Caco-2 (cell line): Measurements from ENCODE around the gene NF2. TPM values are rescaled to one million over a fixed set of nuclear protein-coding genes. Genes with fewer than 3 reads are reported as not detected.

ENCODE experiments used
- BruUV-seq: library from RNA; stranded (reverse); fragments of 400-500 nt; replicated peaks from 2 replicates; lab custom pipeline; 2021; lab: Mats Ljungman, UMichigan
- CTCF ChIA-PET: fragments of 300-600 bp; sonication (Branson Sonifier 250); formaldehyde crosslinking; loops from one replicate; lab custom pipeline; 2022; ENCODE audit warnings: antibody characterized with exemption; lab: Charles Lee
- POLR2A ChIA-PET: fragments of 300-600 bp; sonication (Branson Sonifier 250); formaldehyde crosslinking; loops from one replicate; lab custom pipeline; 2022; ENCODE audit warnings: antibody characterized with exemption; lab: Charles Lee
- DNase-seq, 2 experiments: peaks; one replicate each; pipeline versions ENCODE4 v3.0.0 to v3.0.0-alpha.2; 2020 to 2022
- H3K27me3 ChIP-seq: replicated peaks from 2 replicates; pipeline ENCODE4 v1.6.0; 2011; ENCODE audit warnings: low read length; ENCODE audit not compliant: control insufficient read depth, insufficient read depth
- H3K36me3 ChIP-seq: 2 replicates; pipeline ENCODE4 v1.5.1; 2011; ENCODE audit warnings: low read length; ENCODE audit not compliant: control insufficient read depth, insufficient read depth
- H3K4me1 ChIP-seq: fragments of 250-450 bp; sonication (Bioruptor Pico); 2 replicates; pipeline ENCODE4 v1.5.1; 2020; ENCODE audit warnings: mild to moderate bottlenecking
- H3K4me3 ChIP-seq: 2 replicates; pipeline ENCODE4 v1.5.1; 2011; ENCODE audit warnings: low read depth, mild to moderate bottlenecking, control low read depth, low read length
- H3K9me3 ChIP-seq: fragments of 250-450 bp; sonication (Bioruptor Pico); 2 replicates; pipeline ENCODE4 v1.5.1; 2020; ENCODE audit warnings: mild to moderate bottlenecking, moderate library complexity
- H3K27ac Mint-ChIP-seq: one replicate; pipeline ENCODE4 v1.8.0; 2022; ENCODE audit warnings: mixed read lengths; ENCODE audit not compliant: unreplicated experiment
- H3K27me3 Mint-ChIP-seq: one replicate; pipeline ENCODE4 v1.8.0; 2022; ENCODE audit warnings: mixed read lengths; ENCODE audit not compliant: insufficient read depth, unreplicated experiment
- H3K36me3 Mint-ChIP-seq: one replicate; pipeline ENCODE4 v1.8.0; 2022; ENCODE audit warnings: mild to moderate bottlenecking, mixed read lengths; ENCODE audit not compliant: insufficient read depth, unreplicated experiment
- H3K4me1 Mint-ChIP-seq: one replicate; pipeline ENCODE4 v1.8.0; 2022; ENCODE audit warnings: low read depth, mixed read lengths; ENCODE audit not compliant: unreplicated experiment
- H3K4me3 Mint-ChIP-seq: one replicate; pipeline ENCODE4 v1.8.0; 2022; ENCODE audit warnings: mild to moderate bottlenecking, moderate library complexity, mixed read lengths; ENCODE audit not compliant: unreplicated experiment
- H3K9me3 Mint-ChIP-seq: one replicate; pipeline ENCODE4 v1.8.0; 2022; ENCODE audit warnings: mixed read lengths; ENCODE audit not compliant: unreplicated experiment
- intact Hi-C: fragments of 100-400 bp; cut with micrococcal nuclease; formaldehyde crosslinking; loops from one replicate; pipeline ENCODE4 v1.10.0; 2022; ENCODE audit not compliant: unreplicated experiment
- total RNA-seq: library from RNA; stranded (reverse); gene quantifications from 2 replicates; pipeline ENCODE4 v1.2.3, GENCODE V29; 2022
- TF ChIP-seq, protein P1 (sequence below), 2 experiments: fragments of 200-600 bp in 1 of 2; IDR thresholded peaks; 1 replicate in 1 of 2; 2 replicates in 1 of 2; pipeline versions ENCODE4 v1.5.1 to v1.8.0; 2011 to 2022; ENCODE audit warnings: antibody characterized with exemption in 1 of 2, control low read depth in 1 of 2, inconsistent platforms in 1 of 2, low read depth in 1 of 2, low read length in 1 of 2, mild to moderate bottlenecking in 1 of 2, moderate library complexity in 1 of 2; ENCODE audit not compliant: insufficient read depth in 1 of 2, severe bottlenecking in 1 of 2, unreplicated experiment in 1 of 2

Gene NF2
- total RNA-seq, 1 experiment from 2014 or later: 53.2 TPM

DNA sequence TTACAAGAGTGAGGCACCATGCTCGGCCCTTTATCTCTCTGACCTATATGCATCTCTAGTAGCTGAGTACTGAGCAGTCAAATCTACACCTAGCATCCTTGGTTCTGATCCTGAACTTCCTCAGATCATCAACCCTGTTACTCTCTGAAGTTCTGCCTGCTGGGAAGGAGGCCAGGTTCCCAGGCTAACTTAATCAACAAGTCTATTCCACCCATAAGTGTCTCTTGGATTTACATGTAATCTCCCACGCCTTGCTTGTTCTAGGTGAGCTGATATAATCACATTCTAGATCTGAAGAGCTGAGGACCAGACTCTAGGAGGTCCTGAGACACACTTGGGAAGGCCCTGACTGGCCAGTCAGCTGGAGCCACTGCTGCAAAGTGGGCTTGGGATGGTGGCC lies 138.5 kb downstream of the NF2 start:
- H3K9me3 Mint-ChIP-seq: no peaks in the 10 kb centered on the region
- intact Hi-C loops: no loop called here
- BruUV-seq: no TSS peak
- no peaks in the 10 kb centered on the region for H3K36me3 Mint-ChIP-seq
- Histone ChIP-seq H3K9me3 (no peaks in the 10 kb centered on the region), H3K27me3 (no peaks in the 10 kb centered on the region), H3K4me3 (no peak overlapping the region), H3K36me3 (no peaks in the 10 kb centered on the region), H3K4me1 (no peaks in the 10 kb centered on the region)
- DNase-seq: no peak
- no peaks in the 10 kb centered on the region for H3K4me1 Mint-ChIP-seq
- no peak overlapping the region for H3K4me3 Mint-ChIP-seq
- CTCF ChIA-PET: interaction anchor here (0.6 kb wide), 1 partner anchor 799 kb away, joined by 3 read pairs; no protein-coding TSS in a partner anchor
- TF ChIP-seq, protein P1, sequence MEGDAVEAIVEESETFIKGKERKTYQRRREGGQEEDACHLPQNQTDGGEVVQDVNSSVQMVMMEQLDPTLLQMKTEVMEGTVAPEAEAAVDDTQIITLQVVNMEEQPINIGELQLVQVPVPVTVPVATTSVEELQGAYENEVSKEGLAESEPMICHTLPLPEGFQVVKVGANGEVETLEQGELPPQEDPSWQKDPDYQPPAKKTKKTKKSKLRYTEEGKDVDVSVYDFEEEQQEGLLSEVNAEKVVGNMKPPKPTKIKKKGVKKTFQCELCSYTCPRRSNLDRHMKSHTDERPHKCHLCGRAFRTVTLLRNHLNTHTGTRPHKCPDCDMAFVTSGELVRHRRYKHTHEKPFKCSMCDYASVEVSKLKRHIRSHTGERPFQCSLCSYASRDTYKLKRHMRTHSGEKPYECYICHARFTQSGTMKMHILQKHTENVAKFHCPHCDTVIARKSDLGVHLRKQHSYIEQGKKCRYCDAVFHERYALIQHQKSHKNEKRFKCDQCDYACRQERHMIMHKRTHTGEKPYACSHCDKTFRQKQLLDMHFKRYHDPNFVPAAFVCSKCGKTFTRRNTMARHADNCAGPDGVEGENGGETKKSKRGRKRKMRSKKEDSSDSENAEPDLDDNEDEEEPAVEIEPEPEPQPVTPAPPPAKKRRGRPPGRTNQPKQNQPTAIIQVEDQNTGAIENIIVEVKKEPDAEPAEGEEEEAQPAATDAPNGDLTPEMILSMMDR (IDR thresholded peaks at IDR 0.05; ENCODE audit: insufficient read depth in 1 of 2, low read depth in 1 of 2, low read length in 1 of 2, severe bottlenecking in 1 of 2, unreplicated experiment in 1 of 2): no peak
- H3K27me3 Mint-ChIP-seq: no peaks in the 10 kb centered on the region
- H3K27ac Mint-ChIP-seq: no peak overlapping the region
- POLR2A ChIA-PET: no interaction called here

DNA sequence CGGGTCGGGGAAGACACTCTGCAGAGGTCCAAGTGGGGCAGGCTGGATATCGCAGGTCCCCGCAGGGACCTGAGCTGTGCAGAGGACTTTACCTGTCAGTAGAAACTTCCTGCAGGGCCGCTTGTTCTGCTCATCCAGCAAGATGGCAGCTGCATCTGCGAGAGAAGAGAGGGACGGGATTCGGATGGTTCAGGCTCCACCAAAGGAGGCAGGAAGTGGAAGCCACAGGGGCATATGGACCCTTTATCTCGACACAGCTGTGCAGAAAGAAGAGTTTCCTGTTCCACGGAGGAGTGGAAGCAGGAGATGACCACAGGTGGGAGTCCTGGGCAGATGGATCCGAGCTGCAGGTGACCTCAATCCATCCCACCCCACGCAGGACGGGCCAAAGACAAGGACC lies 138.9 kb downstream of the NF2 start:
- no peaks in the 10 kb centered on the region for H3K27me3 ChIP-seq
- H3K9me3 ChIP-seq: no peaks in the 10 kb centered on the region
- no peak overlapping the region for H3K4me3 ChIP-seq
- TF ChIP-seq, protein P1 (IDR thresholded peaks at IDR 0.05; ENCODE audit: insufficient read depth in 1 of 2, low read depth in 1 of 2, low read length in 1 of 2, severe bottlenecking in 1 of 2, unreplicated experiment in 1 of 2): no peak
- H3K27ac Mint-ChIP-seq: no peak overlapping the region
- intact Hi-C loops: no loop called here
- H3K9me3 Mint-ChIP-seq: no peaks in the 10 kb centered on the region
- H3K4me1 ChIP-seq: peaks cover 2% of the 10 kb centered on the region; the same call in 1 of the 2 replicates
- H3K36me3 Mint-ChIP-seq: no peaks in the 10 kb centered on the region
- no peaks in the 10 kb centered on the region for H3K36me3 ChIP-seq
- no peak for DNase-seq
- ChIA-PET POLR2A (no interaction called here), CTCF (no interaction called here)
- H3K4me3 Mint-ChIP-seq: no peak overlapping the region
- BruUV-seq: no TSS peak
- H3K27me3 Mint-ChIP-seq: no peaks in the 10 kb centered on the region
- no peaks in the 10 kb centered on the region for H3K4me1 Mint-ChIP-seq

DNA sequence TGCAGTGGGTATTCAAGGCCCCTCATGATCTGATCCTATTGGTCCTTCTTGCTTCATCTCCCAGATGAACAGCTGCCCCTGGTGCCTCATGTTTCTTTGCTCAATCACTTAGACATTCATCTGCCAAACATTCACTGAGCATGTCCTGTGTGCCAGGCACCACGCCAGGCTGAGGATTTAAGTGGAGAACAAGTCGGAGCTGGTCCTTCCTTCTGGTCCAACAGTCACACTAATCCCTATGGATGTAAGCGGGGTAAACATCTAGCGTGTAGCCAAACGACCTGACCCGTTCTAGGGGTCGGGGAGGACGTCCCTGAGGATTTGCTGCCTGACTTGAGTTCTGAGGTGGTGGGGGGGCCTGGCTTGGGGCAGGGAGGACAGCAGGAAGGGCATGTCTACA lies 141.5 kb downstream of the NF2 start:
- DNase-seq: no peak
- Histone ChIP-seq H3K27me3 (no peaks in the 10 kb centered on the region), H3K9me3 (no peaks in the 10 kb centered on the region), H3K36me3 (no peaks in the 10 kb centered on the region), H3K4me3 (no peak overlapping the region), H3K4me1 (peaks cover 16% of the 10 kb centered on the region; the same call in 1 of the 2 replicates)
- TF ChIP-seq, protein P1 (IDR thresholded peaks at IDR 0.05; ENCODE audit: insufficient read depth in 1 of 2, low read depth in 1 of 2, low read length in 1 of 2, severe bottlenecking in 1 of 2, unreplicated experiment in 1 of 2): no peak
- no peak overlapping the region for H3K4me3 Mint-ChIP-seq
- CTCF ChIA-PET: no interaction called here
- intact Hi-C loops: no loop called here
- no peaks in the 10 kb centered on the region for H3K9me3 Mint-ChIP-seq
- H3K36me3 Mint-ChIP-seq: no peaks in the 10 kb centered on the region
- POLR2A ChIA-PET: no interaction called here
- H3K27ac Mint-ChIP-seq: no peak overlapping the region
- no TSS peak for BruUV-seq
- no peaks in the 10 kb centered on the region for H3K27me3 Mint-ChIP-seq
- peaks cover 13% of the 10 kb centered on the region for H3K4me1 Mint-ChIP-seq
